PC-9 (cell line): Measurements from ENCODE around the gene SLC25A28. TPM values are rescaled to one million over a fixed set of nuclear protein-coding genes. Genes with fewer than 3 reads are reported as not detected.

Source experiments
- BruUV-seq: library from RNA; stranded (reverse); fragments of 400-500 nt; replicated peaks from 2 replicates; lab custom pipeline; 2021; lab: Mats Ljungman, UMichigan
- CTCF ChIA-PET: fragments of 300-600 bp; sonication (Branson Sonifier 250); formaldehyde crosslinking; loops from one replicate; lab custom pipeline; 2022; ENCODE audit warnings: antibody characterized with exemption; lab: Charles Lee
- POLR2A ChIA-PET: fragments of 300-600 bp; sonication (Branson Sonifier 250); formaldehyde crosslinking; loops from one replicate; lab custom pipeline; 2022; ENCODE audit warnings: antibody characterized with exemption; ENCODE audit not compliant: unreplicated experiment; lab: Charles Lee
- DNase-seq, 2 experiments: peaks; one replicate each; pipeline versions ENCODE4 v3.0.0 to v3.0.0-alpha.2; 2015 to 2022; ENCODE audit warnings: mixed read lengths in 1 of 2
- H2AFZ ChIP-seq: fragments of 200-600 bp; sonication (generic); 2 replicates; pipeline ENCODE4 v1.8.1; 2017; ENCODE audit warnings: antibody characterized with exemption
- H3F3A ChIP-seq: fragments of 200-600 bp; sonication (generic); 2 replicates; pipeline ENCODE4 v1.8.1; 2017; ENCODE audit warnings: antibody characterized with exemption, mild to moderate bottlenecking, low read depth; ENCODE audit not compliant: insufficient read depth
- H3K27ac ChIP-seq: fragments of 200-600 bp; sonication (generic); 2 replicates; pipeline ENCODE4 v1.6.1; 2016; ENCODE audit warnings: mixed run types
- H3K27me3 ChIP-seq: fragments of 200-600 bp; sonication (generic); 2 replicates; pipeline ENCODE4 v1.6.1; 2016; ENCODE audit warnings: low read depth, mixed run types; ENCODE audit not compliant: insufficient read depth
- H3K36me3 ChIP-seq: fragments of 200-600 bp; sonication (generic); 2 replicates; pipeline ENCODE4 v1.6.1; 2016; ENCODE audit warnings: low read depth, mixed run types
- H3K4me1 ChIP-seq: fragments of 200-600 bp; sonication (generic); replicated peaks from 2 replicates; pipeline ENCODE4 v1.6.1; 2016; ENCODE audit warnings: mixed run types; ENCODE audit not compliant: insufficient read depth
- H3K4me2 ChIP-seq: fragments of 200-600 bp; sonication (generic); 2 replicates; pipeline ENCODE4 v1.6.1; 2017; ENCODE audit warnings: mixed run types
- H3K4me3 ChIP-seq: fragments of 200-600 bp; sonication (generic); 2 replicates; pipeline ENCODE4 v1.6.1; 2016; ENCODE audit warnings: mixed run types
- H3K79me2 ChIP-seq: fragments of 200-600 bp; sonication (generic); 2 replicates; pipeline ENCODE4 v1.6.1; 2017; ENCODE audit warnings: low read depth, mixed run types
- H3K9me2 ChIP-seq: fragments of 200-600 bp; sonication (generic); 2 replicates; pipeline ENCODE4 v1.8.1; 2017; ENCODE audit warnings: mild to moderate bottlenecking; ENCODE audit not compliant: insufficient read depth
- H3K9me3 ChIP-seq: fragments of 200-600 bp; sonication (generic); 2 replicates; pipeline ENCODE4 v1.8.1; 2016; ENCODE audit warnings: low read depth; ENCODE audit not compliant: insufficient read depth
- H4K20me1 ChIP-seq: fragments of 200-600 bp; sonication (generic); 2 replicates; pipeline ENCODE4 v1.8.1; 2017; ENCODE audit not compliant: insufficient read depth
- EZH2 ChIP-seq: fragments of 200-600 bp; sonication (generic); IDR thresholded peaks from 2 replicates; pipeline ENCODE4 v1.8.0; 2017; ENCODE audit warnings: antibody characterized with exemption, low read depth
- intact Hi-C: fragments of 100-400 bp; cut with micrococcal nuclease; formaldehyde crosslinking; loops from one replicate; pipeline ENCODE4 v1.10.0; 2022; ENCODE audit not compliant: unreplicated experiment
- total RNA-seq: library from RNA; stranded (reverse); gene quantifications from 2 replicates; pipeline ENCODE4 v1.2.3, GENCODE V29; 2021
- TF ChIP-seq, protein P1 (sequence below): fragments of 200-600 bp; sonication (generic); conservative IDR thresholded peaks from 2 replicates; pipeline ENCODE4 v1.6.1; 2017; ENCODE audit warnings: mixed run types, antibody characterized with exemption, mild to moderate bottlenecking, moderate library complexity

SLC25A28 gene
- total RNA-seq, 1 experiment from 2014 or later: 17.6 TPM

DNA sequence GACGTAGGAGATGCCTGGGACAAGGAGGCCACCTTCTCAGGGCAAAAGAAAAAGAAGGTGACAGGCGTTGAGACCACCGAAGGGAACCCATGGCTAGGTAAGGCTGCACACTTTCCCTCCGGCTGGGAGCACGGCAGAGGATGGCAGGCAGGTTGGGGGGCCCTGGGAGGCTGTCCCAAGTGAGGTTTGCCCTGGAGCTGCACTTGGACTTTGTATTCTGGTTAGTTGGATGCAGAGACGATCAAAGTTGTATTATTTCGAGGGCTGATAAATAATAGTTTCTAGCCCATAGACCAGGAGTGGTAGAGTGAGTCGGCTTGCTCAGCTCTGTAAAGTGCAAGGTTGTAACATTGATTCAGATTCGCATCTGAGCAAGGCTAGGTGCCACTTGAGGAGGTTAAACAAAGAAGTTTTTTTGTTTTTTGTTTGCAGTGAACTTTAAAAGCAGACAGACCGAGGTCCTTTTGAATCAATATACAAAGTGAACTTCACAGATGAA lies 39.7 kb upstream of the SLC25A28 start:
- H3K27me3 ChIP-seq: no peaks in the 10 kb centered on the region
- H3K9me2 ChIP-seq: no peaks in the 10 kb centered on the region
- TF ChIP-seq EZH2: no peak
- TF ChIP-seq, protein P1, sequence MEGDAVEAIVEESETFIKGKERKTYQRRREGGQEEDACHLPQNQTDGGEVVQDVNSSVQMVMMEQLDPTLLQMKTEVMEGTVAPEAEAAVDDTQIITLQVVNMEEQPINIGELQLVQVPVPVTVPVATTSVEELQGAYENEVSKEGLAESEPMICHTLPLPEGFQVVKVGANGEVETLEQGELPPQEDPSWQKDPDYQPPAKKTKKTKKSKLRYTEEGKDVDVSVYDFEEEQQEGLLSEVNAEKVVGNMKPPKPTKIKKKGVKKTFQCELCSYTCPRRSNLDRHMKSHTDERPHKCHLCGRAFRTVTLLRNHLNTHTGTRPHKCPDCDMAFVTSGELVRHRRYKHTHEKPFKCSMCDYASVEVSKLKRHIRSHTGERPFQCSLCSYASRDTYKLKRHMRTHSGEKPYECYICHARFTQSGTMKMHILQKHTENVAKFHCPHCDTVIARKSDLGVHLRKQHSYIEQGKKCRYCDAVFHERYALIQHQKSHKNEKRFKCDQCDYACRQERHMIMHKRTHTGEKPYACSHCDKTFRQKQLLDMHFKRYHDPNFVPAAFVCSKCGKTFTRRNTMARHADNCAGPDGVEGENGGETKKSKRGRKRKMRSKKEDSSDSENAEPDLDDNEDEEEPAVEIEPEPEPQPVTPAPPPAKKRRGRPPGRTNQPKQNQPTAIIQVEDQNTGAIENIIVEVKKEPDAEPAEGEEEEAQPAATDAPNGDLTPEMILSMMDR: no peak
- BruUV-seq: TSS peak; percentile 41
- H3K4me3 ChIP-seq: peak overlapping the region; percentile 98
- peak overlapping the region; percentile 84 for H3K4me2 ChIP-seq
- peak overlapping the region; percentile 12; the same call in 1 of the 2 replicates for H3K27ac ChIP-seq
- no peaks in the 10 kb centered on the region for H3K36me3 ChIP-seq
- intact Hi-C loops: loop anchor here (1.0 kb wide), 1 partner anchor 39 kb away; no protein-coding TSS in a partner anchor
- DNase-seq: no peak
- H2AFZ ChIP-seq: peak overlapping the region; percentile 82
- no peaks in the 10 kb centered on the region for H3K9me3 ChIP-seq
- CTCF ChIA-PET: no interaction called here
- no peaks in the 10 kb centered on the region for H4K20me1 ChIP-seq
- peaks cover 5% of the 10 kb centered on the region; the same call in 1 of the 2 replicates for H3F3A ChIP-seq
- H3K79me2 ChIP-seq: peaks cover 42% of the 10 kb centered on the region
- POLR2A ChIA-PET: interaction anchor here (0.5 to 1.5 kb wide), 4 partner anchors 26 to 87 kb away, joined by 3 to 12 read pairs (median 4); no protein-coding TSS in a partner anchor
- peaks cover 30% of the 10 kb centered on the region for H3K4me1 ChIP-seq

DNA sequence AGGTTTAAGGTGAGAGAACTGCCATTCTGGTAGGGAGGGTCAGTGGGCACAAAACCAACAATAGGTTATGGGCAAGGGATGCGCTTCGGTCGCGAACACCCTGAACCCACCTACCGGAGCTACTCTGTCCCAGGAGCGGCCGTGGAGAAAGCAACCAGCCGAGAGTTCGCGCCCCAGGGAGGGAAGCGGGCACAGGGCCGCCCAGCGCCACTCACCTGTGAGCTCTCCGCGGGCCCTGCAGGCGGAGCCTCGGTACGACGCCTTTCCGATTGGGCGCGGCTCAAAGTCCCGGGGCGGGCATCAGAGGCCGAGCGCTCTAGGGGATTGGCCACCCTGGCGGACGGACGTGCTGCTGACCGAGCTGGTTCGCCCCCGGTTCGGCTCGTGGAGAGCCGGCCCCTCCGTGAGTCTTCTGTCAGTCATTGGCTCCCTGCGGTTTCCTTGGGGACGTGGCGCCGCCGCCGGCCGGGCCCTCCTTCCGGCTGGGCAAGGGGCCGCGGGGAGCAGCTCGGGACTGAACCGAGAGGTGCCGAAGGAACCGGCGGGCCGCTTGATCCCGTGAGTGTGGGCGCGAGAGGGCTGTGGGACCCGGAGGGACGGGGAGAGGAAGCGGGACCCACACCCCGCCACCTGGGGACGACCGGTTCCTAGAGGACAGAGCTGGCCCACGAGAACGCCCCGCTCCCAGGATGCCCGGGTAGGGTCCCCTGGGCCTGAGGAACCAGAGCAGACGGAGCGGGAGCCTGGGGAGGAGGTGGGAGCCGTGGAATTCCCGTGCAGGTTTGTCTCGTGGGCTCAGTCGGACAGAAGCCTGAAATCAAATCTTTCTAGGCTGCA lies 39.0 kb upstream of the SLC25A28 start, which contains the start of gene ENTPD7:
ENTPD7 (plus strand) TSS at position 479 of the 837 bp plus-strand sequence. CDS start 448 bp downstream, outside the sequence.
- peaks cover 42% of the 10 kb centered on the region for H3K79me2 ChIP-seq
- peaks cover 10% of the 10 kb centered on the region; the same call in 1 of the 2 replicates for H3F3A ChIP-seq
- H3K9me3 ChIP-seq: no peaks in the 10 kb centered on the region
- peaks cover 37% of the 10 kb centered on the region for H3K4me1 ChIP-seq
- POLR2A ChIA-PET: interaction anchor here (0.6 to 1.5 kb wide), 4 partner anchors 38 to 100 kb away, joined by 3 to 12 read pairs (median 4); no protein-coding TSS in a partner anchor
- no TSS peak for BruUV-seq
- peak within 1 kb of the TSS; percentile 84 for H3K4me2 ChIP-seq
- TF ChIP-seq, protein P1: no peak; the same call in 1 of the 2 replicates
- TF ChIP-seq EZH2: no peak
- H2AFZ ChIP-seq: peak within 1 kb of the TSS; percentile 82
- no peaks in the 10 kb centered on the region for H3K36me3 ChIP-seq
- peak; percentile 89 to 93 for DNase-seq
- H3K4me3 ChIP-seq: peak within 1 kb of the TSS; percentile 98
- no peaks in the 10 kb centered on the region for H4K20me1 ChIP-seq
- H3K9me2 ChIP-seq: no peaks in the 10 kb centered on the region
- CTCF ChIA-PET: interaction anchor here (0.5 to 0.6 kb wide), 3 partner anchors 38 to 98 kb away, joined by 3 to 4 read pairs (median 3); partner anchors contain the start of gene SLC25A28
- no peaks in the 10 kb centered on the region for H3K27me3 ChIP-seq
- H3K27ac ChIP-seq: peak within 1 kb of the TSS; percentile 12; the same call in 1 of the 2 replicates
- intact Hi-C loops: loop anchor here (1.0 kb wide), 1 partner anchor 38 kb away; no protein-coding TSS in a partner anchor

DNA sequence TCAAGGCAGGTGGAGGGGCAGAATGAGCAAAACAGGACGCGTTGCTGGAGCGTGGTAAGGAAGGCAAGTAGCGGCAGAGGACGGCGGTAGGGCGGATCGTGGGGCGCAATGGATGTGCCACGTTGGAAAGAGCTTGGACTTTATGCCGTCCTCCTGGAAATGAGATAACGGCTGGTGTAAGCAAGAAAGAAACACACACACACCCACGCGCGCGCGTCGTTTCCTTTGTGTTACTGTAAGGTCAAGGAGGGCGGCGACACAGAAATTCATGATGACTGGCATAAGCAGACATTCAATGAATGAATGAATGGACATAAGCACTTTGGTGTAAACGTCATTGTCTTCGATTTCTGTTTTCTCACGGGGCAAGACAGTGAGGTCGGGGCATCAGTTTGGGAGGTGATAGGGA lies 38.4 kb upstream of the SLC25A28 start:
- DNase-seq: no peak
- CTCF ChIA-PET: interaction anchor here (0.5 to 0.7 kb wide), 2 partner anchors 38 to 74 kb away, joined by 4 read pairs; partner anchors contain the start of gene SLC25A28
- no peaks in the 10 kb centered on the region for H3K27me3 ChIP-seq
- H3K9me3 ChIP-seq: no peaks in the 10 kb centered on the region
- peaks cover 39% of the 10 kb centered on the region for H3K79me2 ChIP-seq
- peak overlapping the region; percentile 75 for H2AFZ ChIP-seq
- H3K4me1 ChIP-seq: peaks cover 41% of the 10 kb centered on the region
- no peaks in the 10 kb centered on the region for H3K9me2 ChIP-seq
- H3K36me3 ChIP-seq: no peaks in the 10 kb centered on the region
- no peak for TF ChIP-seq EZH2
- TF ChIP-seq, protein P1: no peak
- H3K4me3 ChIP-seq: peak overlapping the region; percentile 98
- TSS peak; percentile 78 for BruUV-seq
- no peaks in the 10 kb centered on the region for H4K20me1 ChIP-seq
- POLR2A ChIA-PET: interaction anchor here (0.6 to 1.5 kb wide), 3 partner anchors 37 to 99 kb away, joined by 3 to 12 read pairs (median 5); no protein-coding TSS in a partner anchor
- intact Hi-C loops: loop anchor here (1.0 kb wide), 1 partner anchor 37 kb away; no protein-coding TSS in a partner anchor
- no peak overlapping the region for H3K27ac ChIP-seq
- peaks cover 10% of the 10 kb centered on the region; the same call in 1 of the 2 replicates for H3F3A ChIP-seq
- H3K4me2 ChIP-seq: peak overlapping the region; percentile 72
